Measurements from ENCODE around the gene FABP2.

Gene FABP2

GRCh38 chr4:119307606-119308005, 14.3 kb downstream of the FABP2 start:
- Histone ChIP-seq H3K79me2 (ENCODE audit: control insufficient read depth, insufficient read depth, low read length) (no peaks in the 10 kb centered on the region), H3K4ac (ENCODE audit: low read depth, low read length) (no peak overlapping the region), H3K4me1 (ENCODE audit: control insufficient read depth, low read depth, low read length) (no peaks in the 10 kb centered on the region), H3K27me3 (ENCODE audit: insufficient read depth, low read length, poor library complexity) (no peaks in the 10 kb centered on the region), H3K36me3 (ENCODE audit: control insufficient read depth, insufficient read depth, low read length) (no peaks in the 10 kb centered on the region), H2BK5ac (ENCODE audit: low read length) (no peak overlapping the region), H2BK15ac (replicated peaks; ENCODE audit: low read depth) (no peak overlapping the region), H3K9ac (ENCODE audit: low read length) (no peak overlapping the region), H3K4me2 (ENCODE audit: low read length) (no peak overlapping the region), H3K56ac (ENCODE audit: low read length) (no peak overlapping the region), H2AK5ac (ENCODE audit: low read length) (no peak overlapping the region), H4K5ac (ENCODE audit: low read length) (no peak overlapping the region), H3K79me1 (ENCODE audit: low read length) (no peaks in the 10 kb centered on the region), H3K27ac (ENCODE audit: low read depth, low read length) (no peak overlapping the region), H2BK120ac (ENCODE audit: low read depth, low read length) (no peak overlapping the region), H3K18ac (ENCODE audit: low read length) (no peak overlapping the region), H4K8ac (ENCODE audit: low read depth, low read length) (no peak overlapping the region), H3K4me3 (ENCODE audit: low read length) (no peak overlapping the region), H3K23ac (ENCODE audit: low read length) (no peak overlapping the region)
- DNase-seq: no peak

- H3K4ac ChIP-seq (ENCODE audit: low read depth, low read length): no peak overlapping the region
- no peak overlapping the region for H2BK5ac ChIP-seq (ENCODE audit: low read length)
- H2BK15ac ChIP-seq (replicated peaks; ENCODE audit: low read depth): no peak overlapping the region
- H3K4me3 ChIP-seq (ENCODE audit: low read length): no peak overlapping the region
- peaks cover 4% of the 10 kb centered on the region for H3K79me2 ChIP-seq (ENCODE audit: control insufficient read depth, insufficient read depth, low read length)
- no peak overlapping the region for H3K23ac ChIP-seq (ENCODE audit: low read length)
- no peak overlapping the region for H3K4me2 ChIP-seq (ENCODE audit: low read length)
- H3K4me1 ChIP-seq (ENCODE audit: control insufficient read depth, low read depth, low read length): no peaks in the 10 kb centered on the region
- no peak overlapping the region for H3K9ac ChIP-seq (ENCODE audit: low read length)
- H3K56ac ChIP-seq (ENCODE audit: low read length): no peak overlapping the region
- H3K27ac ChIP-seq (ENCODE audit: low read depth, low read length): no peak overlapping the region
- H3K79me1 ChIP-seq (ENCODE audit: low read length): peaks cover 7% of the 10 kb centered on the region
- no peaks in the 10 kb centered on the region for H3K27me3 ChIP-seq (ENCODE audit: insufficient read depth, low read length, poor library complexity)
- H2AK5ac ChIP-seq (ENCODE audit: low read length): no peak overlapping the region
- H4K5ac ChIP-seq (ENCODE audit: low read length): no peak overlapping the region
- no peaks in the 10 kb centered on the region for H3K36me3 ChIP-seq (ENCODE audit: control insufficient read depth, insufficient read depth, low read length)
- no peak overlapping the region for H3K18ac ChIP-seq (ENCODE audit: low read length)
- no peak for DNase-seq
- H4K8ac ChIP-seq (ENCODE audit: low read depth, low read length): no peak overlapping the region
- no peak overlapping the region for H2BK120ac ChIP-seq (ENCODE audit: low read depth, low read length)
Observed at GRCh38 chr4:119304431-119304830, 17.5 kb downstream of the FABP2 start.

GRCh38 chr4:119303587-119304305, 18.2 kb downstream of the FABP2 start:
- H2BK15ac ChIP-seq (replicated peaks; ENCODE audit: low read depth): no peak overlapping the region

GRCh38 chr4:119302073-119302832, 19.7 kb downstream of the FABP2 start:
- peaks cover 9% of the 10 kb centered on the region for H3K79me1 ChIP-seq (ENCODE audit: low read length)
- WGBS (ENCODE audit: extremely low coverage, insufficient coverage, low lambda C conversion rate): no CpG with 5 or more reads among the region's 5 CpGs
- no peak overlapping the region for H4K5ac ChIP-seq (ENCODE audit: low read length)
- H4K8ac ChIP-seq (ENCODE audit: low read depth, low read length): no peak overlapping the region
- no peak overlapping the region for H3K9ac ChIP-seq (ENCODE audit: low read length)
- H2AK5ac ChIP-seq (ENCODE audit: low read length): no peak overlapping the region
- no peak overlapping the region for H2BK5ac ChIP-seq (ENCODE audit: low read length)
- no peak overlapping the region for H3K23ac ChIP-seq (ENCODE audit: low read length)
- no peak overlapping the region for H3K18ac ChIP-seq (ENCODE audit: low read length)
- peaks cover 7% of the 10 kb centered on the region for H3K79me2 ChIP-seq (ENCODE audit: control insufficient read depth, insufficient read depth, low read length)
- H3K27me3 ChIP-seq (ENCODE audit: insufficient read depth, low read length, poor library complexity): no peaks in the 10 kb centered on the region
- H3K4me1 ChIP-seq (ENCODE audit: control insufficient read depth, low read depth, low read length): no peaks in the 10 kb centered on the region
- no peaks in the 10 kb centered on the region for H3K36me3 ChIP-seq (ENCODE audit: control insufficient read depth, insufficient read depth, low read length)
- H3K4me3 ChIP-seq (ENCODE audit: low read length): no peak overlapping the region
- no peak overlapping the region for H3K4ac ChIP-seq (ENCODE audit: low read depth, low read length)
- no peak overlapping the region for H2BK120ac ChIP-seq (ENCODE audit: low read depth, low read length)
- no peak overlapping the region for H3K56ac ChIP-seq (ENCODE audit: low read length)
- no peak overlapping the region for H3K4me2 ChIP-seq (ENCODE audit: low read length)
- H2BK15ac ChIP-seq (replicated peaks; ENCODE audit: low read depth): no peak overlapping the region
- no peak for DNase-seq
- no peak overlapping the region for H3K27ac ChIP-seq (ENCODE audit: low read depth, low read length)

More at GRCh38 chr4:119303587-119304305, 18.2 kb downstream of the FABP2 start:
- H3K36me3 ChIP-seq (ENCODE audit: control insufficient read depth, insufficient read depth, low read length): no peaks in the 10 kb centered on the region
- H2BK120ac ChIP-seq (ENCODE audit: low read depth, low read length): no peak overlapping the region
- no peak overlapping the region for H3K56ac ChIP-seq (ENCODE audit: low read length)
- no peak for DNase-seq
- H3K4me3 ChIP-seq (ENCODE audit: low read length): no peak overlapping the region
- H3K9ac ChIP-seq (ENCODE audit: low read length): no peak overlapping the region
- H2BK5ac ChIP-seq (ENCODE audit: low read length): no peak overlapping the region
- H3K4ac ChIP-seq (ENCODE audit: low read depth, low read length): no peak overlapping the region
- no peak overlapping the region for H2AK5ac ChIP-seq (ENCODE audit: low read length)
- H3K79me1 ChIP-seq (ENCODE audit: low read length): peaks cover 9% of the 10 kb centered on the region
- H3K79me2 ChIP-seq (ENCODE audit: control insufficient read depth, insufficient read depth, low read length): peaks cover 7% of the 10 kb centered on the region
- no peaks in the 10 kb centered on the region for H3K27me3 ChIP-seq (ENCODE audit: insufficient read depth, low read length, poor library complexity)
- H3K18ac ChIP-seq (ENCODE audit: low read length): no peak overlapping the region
- no CpG with 5 or more reads among the region's 5 CpGs for WGBS (ENCODE audit: extremely low coverage, insufficient coverage, low lambda C conversion rate)
- no peak overlapping the region for H3K27ac ChIP-seq (ENCODE audit: low read depth, low read length)
- no peak overlapping the region for H4K8ac ChIP-seq (ENCODE audit: low read depth, low read length)
- no peak overlapping the region for H4K5ac ChIP-seq (ENCODE audit: low read length)
- no peak overlapping the region for H3K23ac ChIP-seq (ENCODE audit: low read length)
- H3K4me1 ChIP-seq (ENCODE audit: control insufficient read depth, low read depth, low read length): no peaks in the 10 kb centered on the region
- H3K4me2 ChIP-seq (ENCODE audit: low read length): no peak overlapping the region

- H3K27ac ChIP-seq (ENCODE audit: low read depth, low read length): peak overlapping the region; percentile 83
- peak; percentile 97 for DNase-seq
- no peaks in the 10 kb centered on the region for H3K36me3 ChIP-seq (ENCODE audit: control insufficient read depth, insufficient read depth, low read length)
- H3K4me1 ChIP-seq (ENCODE audit: control insufficient read depth, low read depth, low read length): no peaks in the 10 kb centered on the region
- no peak overlapping the region for H2BK15ac ChIP-seq (replicated peaks; ENCODE audit: low read depth)
- peak overlapping the region; percentile 98 for H3K56ac ChIP-seq (ENCODE audit: low read length)
- peaks cover 9% of the 10 kb centered on the region for H3K79me1 ChIP-seq (ENCODE audit: low read length)
- no CpG with 5 or more reads among the region's 54 CpGs for WGBS (ENCODE audit: extremely low coverage, insufficient coverage, low lambda C conversion rate)
- H2BK120ac ChIP-seq (ENCODE audit: low read depth, low read length): no peak overlapping the region
- no peak overlapping the region for H4K5ac ChIP-seq (ENCODE audit: low read length)
- H2BK5ac ChIP-seq (ENCODE audit: low read length): peak overlapping the region; percentile 82
- H3K18ac ChIP-seq (ENCODE audit: low read length): peak overlapping the region; percentile 52
- no peak overlapping the region for H2AK5ac ChIP-seq (ENCODE audit: low read length)
- H3K9ac ChIP-seq (ENCODE audit: low read length): peak overlapping the region; percentile 95
- H3K23ac ChIP-seq (ENCODE audit: low read length): no peak overlapping the region
- no peak overlapping the region for H3K4ac ChIP-seq (ENCODE audit: low read depth, low read length)
- peak overlapping the region; percentile 98 for H3K4me2 ChIP-seq (ENCODE audit: low read length)
- no peaks in the 10 kb centered on the region for H3K27me3 ChIP-seq (ENCODE audit: insufficient read depth, low read length, poor library complexity)
- peak overlapping the region; percentile 97 for H3K4me3 ChIP-seq (ENCODE audit: low read length)
- no peak overlapping the region for H4K8ac ChIP-seq (ENCODE audit: low read depth, low read length)
- H3K79me2 ChIP-seq (ENCODE audit: control insufficient read depth, insufficient read depth, low read length): peaks cover 7% of the 10 kb centered on the region
Observed at GRCh38 chr4:119300101-119300978, 21.6 kb downstream of the FABP2 start.
